DLD1 (cell line): ENCODE data around the gene IHH.

Experiments used
- in situ Hi-C: cut with HindIII; loops from 2 replicates; pipeline ENCODE4 v1.10.0; 2017; ENCODE audit warnings: low sequenced_read_pairs

IHH gene

DNA sequence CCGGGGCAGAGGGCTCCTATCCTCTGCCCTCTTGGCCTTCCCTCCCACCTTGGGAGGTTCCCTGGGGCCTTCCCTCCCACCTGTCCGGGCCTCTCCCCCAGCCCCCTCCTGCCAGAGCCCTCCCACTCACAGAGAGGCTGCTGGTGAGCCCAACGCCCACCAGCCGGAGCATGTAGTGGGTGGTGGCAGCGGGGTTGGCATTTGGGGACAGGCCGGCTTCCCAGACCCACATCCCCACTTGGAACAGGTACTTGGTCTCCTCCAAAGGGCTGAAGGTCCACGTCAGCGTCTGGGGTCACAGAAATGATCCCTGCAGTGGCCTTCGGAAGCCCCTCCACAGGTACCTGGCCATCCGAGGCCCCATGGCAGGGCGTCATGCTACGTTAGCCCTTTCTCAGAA is 38.7 kb downstream of the IHH start:
- in situ Hi-C loops: no loop called here

DNA sequence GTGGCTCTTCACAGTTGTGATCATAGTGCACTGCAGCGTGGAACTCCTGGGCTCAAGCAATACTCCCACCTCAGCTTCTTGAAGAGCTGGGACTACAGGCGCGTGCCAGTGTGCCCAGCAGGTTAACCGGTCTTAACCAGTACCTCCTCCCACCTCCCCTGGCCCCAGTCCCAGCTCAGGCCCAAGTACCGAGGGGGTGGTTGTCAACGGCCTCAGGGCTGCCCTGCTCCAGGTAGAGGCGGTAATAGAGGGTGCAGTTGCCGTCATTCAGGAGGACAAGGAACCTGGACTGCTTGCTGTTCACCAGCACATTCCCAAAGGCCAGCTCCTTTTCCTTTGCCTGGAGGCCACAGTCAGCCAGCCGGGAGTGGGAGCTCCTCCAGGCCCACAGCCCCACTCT is 39.1 kb downstream of the IHH start:
- in situ Hi-C loops: no loop called here

DNA sequence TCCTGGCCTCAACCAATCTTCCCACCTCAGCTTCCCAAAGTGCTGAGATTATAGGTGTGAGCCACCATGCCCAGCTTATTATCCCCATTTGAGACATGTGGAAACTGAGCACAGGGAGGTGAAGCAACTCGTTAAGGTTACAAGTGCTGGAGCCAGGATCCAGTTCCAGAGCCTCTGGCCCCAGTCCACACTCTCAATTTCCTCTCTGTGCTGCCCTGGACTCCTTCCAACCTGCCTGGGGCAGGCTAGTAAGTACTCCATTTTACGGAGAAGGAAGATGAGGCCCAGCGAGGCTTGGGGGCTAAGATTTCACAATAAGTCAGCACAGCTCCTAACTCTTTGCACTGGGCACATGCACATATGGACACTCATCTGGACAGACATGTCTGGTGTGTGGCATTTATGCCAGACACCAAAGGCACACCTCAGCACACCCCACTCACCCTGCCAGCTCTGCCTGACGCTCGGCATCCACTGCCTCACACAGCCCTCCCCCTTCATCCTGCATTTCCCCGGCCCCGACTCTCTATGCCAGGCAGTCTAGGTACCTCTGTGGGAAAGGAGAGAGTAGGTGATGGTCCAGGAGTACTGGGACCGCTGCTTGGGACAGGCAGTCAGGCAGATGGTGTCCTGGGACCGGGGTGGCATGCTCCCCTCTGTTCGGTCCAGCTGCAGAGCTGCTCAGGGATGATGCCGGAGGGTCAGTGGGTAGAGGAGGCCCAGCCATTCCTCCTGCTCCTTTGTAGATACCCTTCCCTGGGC is 39.9 kb downstream of the IHH start:
- in situ Hi-C loops: no loop called here

DNA sequence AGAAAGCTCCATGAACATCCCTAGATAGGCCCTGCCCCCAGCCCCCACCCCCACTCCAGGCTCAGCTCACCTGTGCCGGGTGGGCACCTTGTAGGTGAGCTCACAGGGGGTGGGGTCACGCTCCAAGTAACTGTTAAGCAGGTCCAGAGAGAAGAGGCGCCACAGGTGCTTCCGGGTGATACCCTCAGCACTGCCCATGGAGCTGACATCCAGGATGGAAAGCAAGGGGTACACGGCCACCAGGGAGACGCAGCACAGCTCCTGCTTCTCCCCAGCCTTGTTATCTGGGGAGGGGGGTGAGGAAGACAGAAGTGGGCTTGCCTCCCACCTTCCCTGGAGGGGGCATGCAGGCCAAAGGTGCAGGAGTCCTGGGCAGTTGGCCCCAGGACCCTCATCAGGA is 41.3 kb downstream of the IHH start:
- in situ Hi-C loops: no loop called here

DNA sequence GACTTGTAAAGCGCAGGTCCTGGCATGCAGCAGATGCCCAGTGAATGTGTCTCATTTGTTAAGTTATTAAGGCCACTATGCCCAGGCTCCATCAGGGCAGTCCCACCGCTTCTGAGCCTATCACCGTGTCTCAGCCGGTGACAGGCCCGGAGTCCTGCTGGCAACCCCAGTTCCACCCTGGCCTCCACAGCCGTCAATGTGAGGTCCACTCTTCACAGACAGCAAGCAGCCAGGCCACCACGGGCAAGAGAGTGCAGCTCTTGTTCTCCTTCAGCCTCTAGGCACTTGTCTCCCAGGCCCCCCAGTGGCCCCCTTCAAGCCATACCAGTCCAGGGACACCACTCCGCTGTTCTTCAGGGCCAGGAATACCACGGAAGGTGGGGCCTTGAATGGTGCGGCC is 42.0 kb downstream of the IHH start:
- in situ Hi-C loops: no loop called here

DNA sequence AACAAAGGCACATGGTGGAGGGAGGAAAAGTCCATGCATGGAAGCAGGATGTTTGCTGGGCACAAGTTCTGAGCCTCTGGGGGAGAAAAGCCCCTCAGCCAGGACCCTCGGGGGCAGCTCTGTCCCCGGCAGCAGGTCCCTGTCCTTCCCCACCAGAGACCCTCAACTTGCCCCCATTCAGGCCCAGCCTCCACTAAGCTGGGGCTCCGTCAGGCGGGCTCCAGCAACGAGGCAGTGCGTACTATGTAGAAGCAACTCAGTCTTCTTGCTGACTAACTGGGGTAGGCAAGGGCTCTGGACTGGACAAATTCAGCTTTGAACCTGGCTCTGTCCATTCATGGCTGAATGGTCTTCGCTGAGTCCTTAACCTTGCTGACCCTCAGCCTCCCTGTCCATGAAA is 42.4 kb downstream of the IHH start:
- in situ Hi-C loops: no loop called here

- in situ Hi-C loops: no loop called here
Measured at GRCh38 chr2:219017201-219017931, 43.4 kb downstream of the IHH start.

DNA sequence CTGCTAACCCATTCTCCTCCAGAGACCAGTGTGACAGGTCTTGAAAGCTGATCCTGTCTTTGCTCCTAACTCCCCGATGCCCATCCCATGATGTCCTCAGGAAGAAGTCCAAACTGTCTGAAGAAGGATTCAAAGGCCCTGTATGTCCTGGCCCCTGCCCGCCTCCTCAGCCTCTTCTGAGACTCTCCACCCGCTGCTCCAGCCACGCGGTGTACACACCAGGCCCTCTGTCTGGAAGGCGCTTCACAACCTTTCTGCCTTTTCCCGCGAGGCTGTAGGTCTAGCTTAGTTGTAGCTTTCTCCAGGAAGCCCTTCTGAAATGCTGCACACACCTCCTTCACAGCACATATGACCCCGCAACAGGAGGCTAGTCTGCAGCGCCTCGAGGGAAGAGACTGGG is 44.0 kb downstream of the IHH start:
- in situ Hi-C loops: no loop called here

- in situ Hi-C loops: loop anchor here (5.0 kb wide), 1 partner anchor 41 kb away; no protein-coding TSS in a partner anchor
Measured at GRCh38 chr2:219010873-219011272, 49.8 kb downstream of the IHH start.

DNA sequence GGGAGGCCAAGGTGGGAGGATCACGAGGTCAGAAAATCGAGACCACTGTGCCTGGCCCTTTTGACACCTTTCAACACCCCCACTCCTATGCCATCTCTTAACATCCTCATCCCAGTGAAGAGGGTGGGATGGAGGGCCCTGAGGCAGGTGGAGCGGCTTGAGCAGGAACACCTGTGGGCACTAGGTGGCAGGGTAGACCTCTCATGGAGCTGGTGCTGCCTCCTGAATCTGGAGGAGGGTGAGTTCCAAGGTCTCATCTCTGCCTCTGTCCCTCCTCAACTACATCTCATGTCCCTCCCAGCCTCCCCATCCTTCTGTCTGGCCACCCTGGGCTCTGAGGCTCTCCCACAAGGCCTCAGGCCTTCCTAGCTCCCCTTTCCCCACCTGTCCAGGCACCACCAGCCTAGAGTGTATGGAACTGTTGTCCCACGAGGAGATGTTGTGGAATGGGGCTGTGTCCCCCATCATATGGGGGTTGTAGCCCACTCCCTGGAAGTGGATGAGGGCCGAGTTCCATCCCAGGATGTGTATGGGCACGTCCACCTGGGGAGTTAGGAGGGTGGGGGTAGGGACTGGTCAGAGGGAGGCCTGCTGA is 50.5 kb downstream of the IHH start:
- in situ Hi-C loops: loop anchor here (5.0 kb wide), 1 partner anchor 42 kb away; no protein-coding TSS in a partner anchor

- in situ Hi-C loops: no loop called here
Measured at GRCh38 chr2:219009294-219009693, 51.4 kb downstream of the IHH start.
